OCI-LY7 (cell line): ENCODE results near the gene RFX2. TPM values are rescaled to one million over a fixed set of nuclear protein-coding genes. Genes with fewer than 3 reads are reported as not detected.
"Not testable (repeated sequence)": the region's sequence is repeated elsewhere in the genome, so short reads cannot be mapped to it uniquely, and the experiment has no call there.

Source experiments
- BruUV-seq: library from RNA; stranded (reverse); fragments of 400-500 nt; replicated peaks from 2 replicates; lab custom pipeline; 2021; lab: Mats Ljungman, UMichigan
- CTCF ChIA-PET: fragments of 300-600 bp; sonication (Branson Sonifier 250); formaldehyde crosslinking; loops from one replicate; lab custom pipeline; 2022; ENCODE audit warnings: antibody characterized with exemption; ENCODE audit not compliant: unreplicated experiment; lab: Charles Lee
- POLR2A ChIA-PET: fragments of 300-600 bp; sonication (Branson Sonifier 250); formaldehyde crosslinking; loops from one replicate; lab custom pipeline; 2022; ENCODE audit warnings: antibody characterized with exemption; lab: Charles Lee
- DNase-seq: peaks from one replicate; pipeline ENCODE4 v3.0.0-alpha.2; 2015; ENCODE audit warnings: low spot score
- H2AFZ ChIP-seq: fragments of 200-600 bp; sonication (generic), shearing (Covaris generic); 2 replicates; pipeline ENCODE4 v1.6.1; 2014; ENCODE audit warnings: mild to moderate bottlenecking, antibody characterized with exemption, low read length, moderate library complexity
- H3K27ac ChIP-seq: fragments of 200-600 bp; sonication (generic); 2 replicates; pipeline ENCODE4 v1.5.1; 2014; ENCODE audit warnings: mixed run types, low read depth, mild to moderate bottlenecking, moderate library complexity, low read length, inconsistent platforms; ENCODE audit not compliant: poor library complexity, severe bottlenecking
- H3K36me3 ChIP-seq: fragments of 200-600 bp; sonication (generic); 2 replicates; pipeline ENCODE4 v1.6.1; 2014; ENCODE audit warnings: mild to moderate bottlenecking, antibody characterized with exemption, low read length, moderate library complexity, mixed read lengths; ENCODE audit not compliant: insufficient read depth
- H3K4me1 ChIP-seq: fragments of 200-600 bp; sonication (generic); 2 replicates; pipeline ENCODE4 v1.5.1; 2014; ENCODE audit warnings: mild to moderate bottlenecking, low read length; ENCODE audit not compliant: insufficient read depth, poor library complexity, severe bottlenecking
- H3K4me2 ChIP-seq: fragments of 200-600 bp; sonication (generic); 2 replicates; pipeline ENCODE4 v1.6.1; 2014; ENCODE audit warnings: mild to moderate bottlenecking, low read length
- H3K4me3 ChIP-seq: fragments of 200-600 bp; sonication (generic); 2 replicates; pipeline ENCODE4 v1.5.1; 2014; ENCODE audit warnings: mild to moderate bottlenecking, low read depth, low read length; ENCODE audit not compliant: poor library complexity, severe bottlenecking
- H3K79me2 ChIP-seq: fragments of 200-600 bp; sonication (generic); 2 replicates; pipeline ENCODE4 v1.6.1; 2016; ENCODE audit warnings: low read depth, mild to moderate bottlenecking, low read length, moderate library complexity, mixed read lengths; ENCODE audit not compliant: insufficient read depth
- H3K9me2 ChIP-seq: fragments of 200-600 bp; sonication (generic); 2 replicates; pipeline ENCODE4 v1.6.1; 2016; ENCODE audit warnings: mild to moderate bottlenecking, low read length, mixed read lengths; ENCODE audit not compliant: insufficient read depth
- H3K9me3 ChIP-seq: fragments of 200-600 bp; sonication (generic); 2 replicates; pipeline ENCODE4 v1.6.1; 2014; ENCODE audit warnings: mild to moderate bottlenecking, mixed run types, low read length, mixed read lengths
- H4K20me1 ChIP-seq: fragments of 200-600 bp; sonication (generic); 2 replicates; pipeline ENCODE4 v1.6.1; 2014; ENCODE audit warnings: mild to moderate bottlenecking, antibody characterized with exemption, low read length, moderate library complexity, mixed read lengths; ENCODE audit not compliant: insufficient read depth
- EZH2phosphoT487 ChIP-seq: fragments of 200-600 bp; sonication (generic); IDR thresholded peaks from 2 replicates; pipeline ENCODE4 v1.6.1; 2018; ENCODE audit warnings: low read depth, borderline replicate concordance, mild to moderate bottlenecking, mixed run types, antibody characterized with exemption, low read length, moderate library complexity, mixed read lengths
- intact Hi-C: fragments of 100-400 bp; cut with micrococcal nuclease; formaldehyde crosslinking; loops from one replicate; pipeline ENCODE4 v1.10.0; 2022; ENCODE audit not compliant: unreplicated experiment
- total RNA-seq, 2 experiments: library from RNA; depleted of rRNA in 1 of 2; stranded (reverse); fragments of >200 nt in 1 of 2; shearing (Covaris generic) in 1 of 2; gene quantifications; 2 replicates each; pipeline ENCODE4 v1.2.3, GENCODE V29; 2014 to 2022
- TF ChIP-seq, protein P1 (sequence below): fragments of 200-600 bp; sonication (generic); conservative IDR thresholded peaks from 2 replicates; pipeline ENCODE4 v1.5.1; 2014; ENCODE audit warnings: mild to moderate bottlenecking, antibody characterized with exemption, low read length, moderate library complexity, mixed read lengths

The RFX2 gene
- total RNA-seq, 2 experiments from 2014 or later: 11.0 to 11.8 TPM

- Histone ChIP-seq H3K4me3 (peak overlapping the region; percentile 72), H3K9me3 (no peaks in the 10 kb centered on the region; the same call in 1 of the 2 replicates), H4K20me1 (no peaks in the 10 kb centered on the region), H3K4me2 (peak overlapping the region; percentile 97), H2AFZ (peak overlapping the region; percentile 49; the same call in 1 of the 2 replicates), H3K27ac (no peak overlapping the region), H3K4me1 (peaks cover 19% of the 10 kb centered on the region), H3K79me2 (no peaks in the 10 kb centered on the region), H3K9me2 (no peaks in the 10 kb centered on the region), H3K36me3 (no peaks in the 10 kb centered on the region)
- DNase-seq: no peak
- intact Hi-C loops: no loop called here
- TF ChIP-seq, protein P1, sequence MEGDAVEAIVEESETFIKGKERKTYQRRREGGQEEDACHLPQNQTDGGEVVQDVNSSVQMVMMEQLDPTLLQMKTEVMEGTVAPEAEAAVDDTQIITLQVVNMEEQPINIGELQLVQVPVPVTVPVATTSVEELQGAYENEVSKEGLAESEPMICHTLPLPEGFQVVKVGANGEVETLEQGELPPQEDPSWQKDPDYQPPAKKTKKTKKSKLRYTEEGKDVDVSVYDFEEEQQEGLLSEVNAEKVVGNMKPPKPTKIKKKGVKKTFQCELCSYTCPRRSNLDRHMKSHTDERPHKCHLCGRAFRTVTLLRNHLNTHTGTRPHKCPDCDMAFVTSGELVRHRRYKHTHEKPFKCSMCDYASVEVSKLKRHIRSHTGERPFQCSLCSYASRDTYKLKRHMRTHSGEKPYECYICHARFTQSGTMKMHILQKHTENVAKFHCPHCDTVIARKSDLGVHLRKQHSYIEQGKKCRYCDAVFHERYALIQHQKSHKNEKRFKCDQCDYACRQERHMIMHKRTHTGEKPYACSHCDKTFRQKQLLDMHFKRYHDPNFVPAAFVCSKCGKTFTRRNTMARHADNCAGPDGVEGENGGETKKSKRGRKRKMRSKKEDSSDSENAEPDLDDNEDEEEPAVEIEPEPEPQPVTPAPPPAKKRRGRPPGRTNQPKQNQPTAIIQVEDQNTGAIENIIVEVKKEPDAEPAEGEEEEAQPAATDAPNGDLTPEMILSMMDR: no peak
- TF ChIP-seq EZH2phosphoT487: no peak
- ChIA-PET POLR2A (no interaction called here), CTCF (no interaction called here)
- no TSS peak for BruUV-seq
Measured at GRCh38 chr19:6109947-6110346, 353 bp downstream of the RFX2 start.

DNA sequence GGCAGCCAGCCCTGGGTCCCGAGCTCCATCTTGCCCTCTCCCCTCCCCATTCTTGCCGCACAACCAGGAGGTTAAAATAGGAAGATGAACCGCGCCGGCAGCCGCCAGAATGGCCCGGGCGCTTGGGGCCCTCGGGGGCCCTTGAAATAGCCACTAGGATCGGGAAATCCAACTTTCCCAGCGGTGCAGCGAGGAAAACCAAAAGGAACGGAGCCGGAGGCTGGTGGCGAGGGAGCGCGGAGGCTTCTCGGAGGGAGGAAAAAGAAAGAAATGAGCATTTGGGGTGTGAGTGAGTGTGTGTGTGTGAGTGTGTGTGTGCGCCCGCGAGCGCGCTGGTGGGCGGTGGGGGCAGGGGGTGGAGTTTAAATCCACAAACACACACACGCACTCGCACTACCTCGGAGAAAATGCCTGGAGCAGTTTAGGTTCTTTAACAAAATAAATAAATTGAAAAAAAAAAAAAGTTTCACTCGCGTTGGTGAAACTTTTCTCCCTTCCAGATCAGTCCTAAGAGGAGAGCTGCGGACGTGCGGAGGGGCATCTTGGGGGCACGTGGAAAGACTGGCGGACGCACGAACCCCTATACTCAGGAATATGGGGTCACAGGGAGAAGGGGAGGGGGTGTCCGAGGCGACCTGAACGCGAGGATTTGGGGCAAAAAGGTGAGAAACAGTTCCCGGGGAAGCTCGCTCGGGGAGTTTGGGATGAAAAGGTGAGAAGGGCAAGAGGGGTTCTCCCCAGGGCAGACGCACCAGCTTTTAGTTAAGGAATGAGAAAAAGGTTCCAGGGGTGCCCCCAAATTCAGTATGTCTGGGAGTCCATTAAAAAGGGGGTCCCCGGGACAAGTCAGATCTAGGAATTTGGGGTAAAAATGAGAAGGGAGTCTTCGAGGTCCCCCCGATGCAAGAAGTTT is 1.3 kb downstream of the RFX2 start:
- Histone ChIP-seq H3K9me3 (no peaks in the 10 kb centered on the region; the same call in 1 of the 2 replicates), H3K4me2 (peak overlapping the region; percentile 97), H3K4me1 (peaks cover 19% of the 10 kb centered on the region), H4K20me1 (no peaks in the 10 kb centered on the region), H3K79me2 (no peaks in the 10 kb centered on the region), H2AFZ (peak overlapping the region; percentile 25; the same call in 1 of the 2 replicates), H3K36me3 (no peaks in the 10 kb centered on the region), H3K9me2 (no peaks in the 10 kb centered on the region), H3K4me3 (peak overlapping the region; percentile 72), H3K27ac (no peak overlapping the region)
- TF ChIP-seq, protein P1: no peak
- TF ChIP-seq EZH2phosphoT487: no peak
- ChIA-PET CTCF (no interaction called here), POLR2A (no interaction called here)
- no TSS peak for BruUV-seq
- intact Hi-C loops: no loop called here
- DNase-seq: peak; percentile 20

- intact Hi-C loops, CTCF ChIA-PET: not testable (repeated sequence)
- POLR2A ChIA-PET: interaction anchor here (0.5 to 0.7 kb wide), 2 partner anchors 23 to 164 kb away, joined by 3 to 8 read pairs; no protein-coding TSS in a partner anchor
Measured at GRCh38 chr19:6106643-6107294, 3.5 kb downstream of the RFX2 start.

More at GRCh38 chr19:6106643-6107294, 3.5 kb downstream of the RFX2 start:
- H3K4me1 ChIP-seq: peaks cover 19% of the 10 kb centered on the region
- not testable (repeated sequence) for H3K9me3 ChIP-seq, H3K4me2 ChIP-seq, H3K36me3 ChIP-seq, DNase-seq, BruUV-seq, H4K20me1 ChIP-seq, H3K9me2 ChIP-seq, H2AFZ ChIP-seq, H3K79me2 ChIP-seq, H3K27ac ChIP-seq, H3K4me3 ChIP-seq
